HepG2 (cell line): ENCODE data around the gene PRKCI. TPM values are rescaled to one million over a fixed set of nuclear protein-coding genes. Genes with fewer than 3 reads are reported as not detected.

Experiments used
- HNRNPUL1 ChIP-seq: fragments of 200-400 bp; formaldehyde crosslinking; IDR thresholded peaks from 2 replicates; pipeline ENCODE4 v1.6.1; 2017; ENCODE audit warnings: low read depth, mild to moderate bottlenecking, low read length, moderate library complexity
- HOXD1 ChIP-seq: sonication (generic); formaldehyde crosslinking; IDR thresholded peaks from 2 replicates; pipeline ENCODE4 v1.5.0; 2020; ENCODE audit warnings: missing genetic modification reagents
- ISX ChIP-seq: sonication (generic); formaldehyde crosslinking; conservative IDR thresholded peaks from 2 replicates; pipeline ENCODE4 v1.5.0; 2020; ENCODE audit warnings: missing genetic modification reagents
- KAT8 ChIP-seq: IDR thresholded peaks from 2 replicates; pipeline ENCODE4 v1.6.1; 2016; ENCODE audit warnings: missing genetic modification reagents, missing compliant biosample characterization
- KDM1A ChIP-seq: IDR thresholded peaks from 2 replicates; pipeline ENCODE4 v1.6.1; 2016; ENCODE audit warnings: missing compliant biosample characterization
- MIER2 ChIP-seq: IDR thresholded peaks from 2 replicates; pipeline ENCODE4 v1.6.1; 2016; ENCODE audit warnings: missing biosample characterization, missing genetic modification reagents
- MIER3 ChIP-seq: IDR thresholded peaks from 2 replicates; pipeline ENCODE4 v1.6.1; 2016; ENCODE audit warnings: missing compliant biosample characterization, borderline replicate concordance
- PAWR ChIP-seq: sonication (generic); formaldehyde crosslinking; IDR thresholded peaks from 2 replicates; pipeline ENCODE4 v1.4.0; 2020; ENCODE audit warnings: missing genetic modification reagents, mild to moderate bottlenecking, borderline replicate concordance
- PHF5A ChIP-seq: IDR thresholded peaks from one replicate; pipeline ENCODE4 v1.6.1; 2018; ENCODE audit warnings: low read depth, missing genetic modification reagents; ENCODE audit not compliant: unreplicated experiment
- SIX4 ChIP-seq: sonication (generic); formaldehyde crosslinking; IDR thresholded peaks from 2 replicates; pipeline ENCODE4 v1.4.0; 2020; ENCODE audit warnings: missing genetic modification reagents
- SMARCC2 ChIP-seq: fragments of 450-650 bp; IDR thresholded peaks from 2 replicates; pipeline ENCODE4 v1.6.1; 2017; ENCODE audit warnings: antibody characterized with exemption, mild to moderate bottlenecking
- TARDBP ChIP-seq: sonication (generic); formaldehyde crosslinking; IDR thresholded peaks from 2 replicates; pipeline ENCODE4 v1.8.0; 2022; ENCODE audit warnings: mild to moderate bottlenecking, missing genetic modification reagents
- ZNF121 ChIP-seq: sonication (generic); formaldehyde crosslinking; IDR thresholded peaks from 2 replicates; pipeline ENCODE4 v1.5.0; 2020; ENCODE audit warnings: mild to moderate bottlenecking, missing genetic modification reagents
- ZNF260 ChIP-seq: sonication (generic); formaldehyde crosslinking; IDR thresholded peaks from 2 replicates; pipeline ENCODE4 v1.4.0; 2020; ENCODE audit warnings: missing genetic modification reagents, low read depth, mild to moderate bottlenecking, borderline replicate concordance
- ZNF331 ChIP-seq: sonication (generic); formaldehyde crosslinking; IDR thresholded peaks from 2 replicates; pipeline ENCODE4 v1.4.0; 2020; ENCODE audit warnings: missing genetic modification reagents
- ZNF430 ChIP-seq: sonication (generic); formaldehyde crosslinking; IDR thresholded peaks from 2 replicates; pipeline ENCODE4 v1.9.0; 2021; ENCODE audit warnings: mild to moderate bottlenecking, missing genetic modification reagents
- ZNF441 ChIP-seq: sonication (generic); formaldehyde crosslinking; IDR thresholded peaks from 2 replicates; pipeline ENCODE4 v1.7.0; 2021; ENCODE audit warnings: missing genetic modification reagents, borderline replicate concordance
- ZNF468 ChIP-seq: sonication (generic); formaldehyde crosslinking; IDR thresholded peaks from 2 replicates; pipeline ENCODE4 v1.8.0; 2022; ENCODE audit warnings: mild to moderate bottlenecking, moderate library complexity, missing genetic modification reagents
- ZNF598 ChIP-seq: sonication (generic); formaldehyde crosslinking; IDR thresholded peaks from 2 replicates; pipeline ENCODE4 v1.5.1; 2020; ENCODE audit warnings: mild to moderate bottlenecking, missing genetic modification reagents, borderline replicate concordance
- ZNF678 ChIP-seq: sonication (generic); formaldehyde crosslinking; IDR thresholded peaks from 2 replicates; pipeline ENCODE4 v1.4.0; 2020; ENCODE audit warnings: mild to moderate bottlenecking, missing genetic modification reagents
- polyA plus RNA-seq, 8 experiments: library from polyadenylated mRNA; depleted of rRNA in 3 of 8; stranded (reverse) in 7 of 8; unstranded in 1 of 8; fragments of >200 nt; fragmentation: Illumina TruSeq in 4 of 8; extraction: Trizol in 4 of 8; gene quantifications; 2 replicates each; pipeline versions ENCODE4 v1.2.1 to v1.2.3, GENCODE V29; 2011 to 2016; ENCODE audit warnings: low read depth in 4 of 8, missing spikeins in 1 of 8, mixed read lengths in 1 of 8; ENCODE audit not compliant: insufficient read depth in 1 of 8
- total RNA-seq, 5 experiments: library from RNA; depleted of rRNA; stranded (reverse); fragments of >200 nt; fragmentation: Illumina TruSeq; extraction: Trizol; gene quantifications; 2 replicates each; pipeline ENCODE4 v1.2.3, GENCODE V29; 2016; ENCODE audit warnings: low read depth in 1 of 5
- TF ChIP-seq, protein P1 (sequence below): sonication (generic); formaldehyde crosslinking; IDR thresholded peaks from 2 replicates; pipeline ENCODE4 v1.4.0; 2020; ENCODE audit warnings: mild to moderate bottlenecking, low read depth, missing genetic modification reagents
- TF ChIP-seq, protein P2 (sequence below): sonication (generic); formaldehyde crosslinking; IDR thresholded peaks from 2 replicates; pipeline ENCODE4 v1.4.0; 2020; ENCODE audit warnings: missing genetic modification reagents, borderline replicate concordance
- TF ChIP-seq, protein P3 (sequence below): sonication (generic); formaldehyde crosslinking; IDR thresholded peaks from 2 replicates; pipeline ENCODE4 v1.4.0; 2020; ENCODE audit warnings: mild to moderate bottlenecking, low read depth, missing genetic modification reagents
- TF ChIP-seq, protein P4 (sequence below): sonication (generic); formaldehyde crosslinking; IDR thresholded peaks from 2 replicates; pipeline ENCODE4 v1.4.0; 2020; ENCODE audit warnings: missing genetic modification reagents

PRKCI gene
- total and polyA plus RNA-seq, 2 of the 13 experiments (the other 11 are each of a cell fraction or from before 2014, with no cell fraction given): 17.2 to 30.4 TPM

GRCh38 chr3:170331143-170331542 is 108.9 kb downstream of the PRKCI start (continued):
- TF ChIP-seq HNRNPUL1 (no peak), PHF5A (CRISPR knock-in tag) (no peak), MIER3 (CRISPR knock-in tag) (peak; percentile 24; the same call in 1 of the 2 replicates), ZNF430 (CRISPR knock-in tag) (peak; percentile 52; the same call in 1 of the 2 replicates), ZNF468 (no peak), TARDBP (CRISPR knock-in tag) (peak; percentile 86; the same call in 1 of the 2 replicates), ZNF121 (CRISPR knock-in tag) (peak; percentile 80), PAWR (CRISPR knock-in tag) (no peak), ZNF441 (CRISPR knock-in tag) (peak; percentile 75; the same call in 1 of the 2 replicates), KDM1A (CRISPR knock-in tag) (peak; percentile 27; the same call in 1 of the 2 replicates), KAT8 (CRISPR knock-in tag) (peak; percentile 73), MIER2 (CRISPR knock-in tag) (0 out of 2 replicates have a peak, but pooled peaks have one; percentile 46), ZNF260 (CRISPR knock-in tag) (no peak), SMARCC2 (peak; percentile 35; the same call in 1 of the 2 replicates), ZNF678 (no peak), ZNF598 (CRISPR knock-in tag) (0 out of 2 replicates have a peak, but pooled peaks have one; percentile 6), SIX4 (CRISPR knock-in tag) (peak; percentile 63; the same call in 1 of the 2 replicates), HOXD1 (CRISPR knock-in tag) (no peak), ISX (CRISPR knock-in tag) (no peak), ZNF331 (CRISPR knock-in tag) (peak; percentile 80)
- TF ChIP-seq, protein P1, sequence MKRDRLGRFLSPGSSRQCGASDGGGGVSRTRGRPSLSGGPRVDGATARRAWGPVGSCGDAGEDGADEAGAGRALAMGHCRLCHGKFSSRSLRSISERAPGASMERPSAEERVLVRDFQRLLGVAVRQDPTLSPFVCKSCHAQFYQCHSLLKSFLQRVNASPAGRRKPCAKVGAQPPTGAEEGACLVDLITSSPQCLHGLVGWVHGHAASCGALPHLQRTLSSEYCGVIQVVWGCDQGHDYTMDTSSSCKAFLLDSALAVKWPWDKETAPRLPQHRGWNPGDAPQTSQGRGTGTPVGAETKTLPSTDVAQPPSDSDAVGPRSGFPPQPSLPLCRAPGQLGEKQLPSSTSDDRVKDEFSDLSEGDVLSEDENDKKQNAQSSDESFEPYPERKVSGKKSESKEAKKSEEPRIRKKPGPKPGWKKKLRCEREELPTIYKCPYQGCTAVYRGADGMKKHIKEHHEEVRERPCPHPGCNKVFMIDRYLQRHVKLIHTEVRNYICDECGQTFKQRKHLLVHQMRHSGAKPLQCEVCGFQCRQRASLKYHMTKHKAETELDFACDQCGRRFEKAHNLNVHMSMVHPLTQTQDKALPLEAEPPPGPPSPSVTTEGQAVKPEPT: no peak
- TF ChIP-seq, protein P2, sequence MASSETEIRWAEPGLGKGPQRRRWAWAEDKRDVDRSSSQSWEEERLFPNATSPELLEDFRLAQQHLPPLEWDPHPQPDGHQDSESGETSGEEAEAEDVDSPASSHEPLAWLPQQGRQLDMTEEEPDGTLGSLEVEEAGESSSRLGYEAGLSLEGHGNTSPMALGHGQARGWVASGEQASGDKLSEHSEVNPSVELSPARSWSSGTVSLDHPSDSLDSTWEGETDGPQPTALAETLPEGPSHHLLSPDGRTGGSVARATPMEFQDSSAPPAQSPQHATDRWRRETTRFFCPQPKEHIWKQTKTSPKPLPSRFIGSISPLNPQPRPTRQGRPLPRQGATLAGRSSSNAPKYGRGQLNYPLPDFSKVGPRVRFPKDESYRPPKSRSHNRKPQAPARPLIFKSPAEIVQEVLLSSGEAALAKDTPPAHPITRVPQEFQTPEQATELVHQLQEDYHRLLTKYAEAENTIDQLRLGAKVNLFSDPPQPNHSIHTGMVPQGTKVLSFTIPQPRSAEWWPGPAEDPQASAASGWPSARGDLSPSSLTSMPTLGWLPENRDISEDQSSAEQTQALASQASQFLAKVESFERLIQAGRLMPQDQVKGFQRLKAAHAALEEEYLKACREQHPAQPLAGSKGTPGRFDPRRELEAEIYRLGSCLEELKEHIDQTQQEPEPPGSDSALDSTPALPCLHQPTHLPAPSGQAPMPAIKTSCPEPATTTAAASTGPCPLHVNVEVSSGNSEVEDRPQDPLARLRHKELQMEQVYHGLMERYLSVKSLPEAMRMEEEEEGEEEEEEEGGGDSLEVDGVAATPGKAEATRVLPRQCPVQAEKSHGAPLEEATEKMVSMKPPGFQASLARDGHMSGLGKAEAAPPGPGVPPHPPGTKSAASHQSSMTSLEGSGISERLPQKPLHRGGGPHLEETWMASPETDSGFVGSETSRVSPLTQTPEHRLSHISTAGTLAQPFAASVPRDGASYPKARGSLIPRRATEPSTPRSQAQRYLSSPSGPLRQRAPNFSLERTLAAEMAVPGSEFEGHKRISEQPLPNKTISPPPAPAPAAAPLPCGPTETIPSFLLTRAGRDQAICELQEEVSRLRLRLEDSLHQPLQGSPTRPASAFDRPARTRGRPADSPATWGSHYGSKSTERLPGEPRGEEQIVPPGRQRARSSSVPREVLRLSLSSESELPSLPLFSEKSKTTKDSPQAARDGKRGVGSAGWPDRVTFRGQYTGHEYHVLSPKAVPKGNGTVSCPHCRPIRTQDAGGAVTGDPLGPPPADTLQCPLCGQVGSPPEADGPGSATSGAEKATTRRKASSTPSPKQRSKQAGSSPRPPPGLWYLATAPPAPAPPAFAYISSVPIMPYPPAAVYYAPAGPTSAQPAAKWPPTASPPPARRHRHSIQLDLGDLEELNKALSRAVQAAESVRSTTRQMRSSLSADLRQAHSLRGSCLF (CRISPR knock-in tag): no peak
- TF ChIP-seq, protein P3, sequence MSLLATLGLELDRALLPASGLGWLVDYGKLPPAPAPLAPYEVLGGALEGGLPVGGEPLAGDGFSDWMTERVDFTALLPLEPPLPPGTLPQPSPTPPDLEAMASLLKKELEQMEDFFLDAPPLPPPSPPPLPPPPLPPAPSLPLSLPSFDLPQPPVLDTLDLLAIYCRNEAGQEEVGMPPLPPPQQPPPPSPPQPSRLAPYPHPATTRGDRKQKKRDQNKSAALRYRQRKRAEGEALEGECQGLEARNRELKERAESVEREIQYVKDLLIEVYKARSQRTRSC (CRISPR knock-in tag): no peak
- TF ChIP-seq, protein P4, sequence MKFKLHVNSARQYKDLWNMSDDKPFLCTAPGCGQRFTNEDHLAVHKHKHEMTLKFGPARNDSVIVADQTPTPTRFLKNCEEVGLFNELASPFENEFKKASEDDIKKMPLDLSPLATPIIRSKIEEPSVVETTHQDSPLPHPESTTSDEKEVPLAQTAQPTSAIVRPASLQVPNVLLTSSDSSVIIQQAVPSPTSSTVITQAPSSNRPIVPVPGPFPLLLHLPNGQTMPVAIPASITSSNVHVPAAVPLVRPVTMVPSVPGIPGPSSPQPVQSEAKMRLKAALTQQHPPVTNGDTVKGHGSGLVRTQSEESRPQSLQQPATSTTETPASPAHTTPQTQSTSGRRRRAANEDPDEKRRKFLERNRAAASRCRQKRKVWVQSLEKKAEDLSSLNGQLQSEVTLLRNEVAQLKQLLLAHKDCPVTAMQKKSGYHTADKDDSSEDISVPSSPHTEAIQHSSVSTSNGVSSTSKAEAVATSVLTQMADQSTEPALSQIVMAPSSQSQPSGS (CRISPR knock-in tag): peak; percentile 55
